Liver (tissue), 3 donors: Measurements from ENCODE around the gene AREG.

ENCODE experiments used
- HNF4A ChIP-seq, 2 donors: conservative IDR thresholded peaks; 2 replicates each; pipeline ENCODE4 v1.6.1; 2016; ENCODE audit warnings: antibody characterized with exemption in 2 of 2, mild to moderate bottlenecking in 2 of 2
- TF ChIP-seq, protein P1 (sequence below): fragments of 150-350 bp; IDR thresholded peaks from 2 replicates; pipeline ENCODE4 v1.5.1; 2017; ENCODE audit warnings: improper control_type of control experiment, low read depth, low read length; ENCODE audit not compliant: missing input control
- donor health status: healthy.
- donor health status: healthy.

DNA sequence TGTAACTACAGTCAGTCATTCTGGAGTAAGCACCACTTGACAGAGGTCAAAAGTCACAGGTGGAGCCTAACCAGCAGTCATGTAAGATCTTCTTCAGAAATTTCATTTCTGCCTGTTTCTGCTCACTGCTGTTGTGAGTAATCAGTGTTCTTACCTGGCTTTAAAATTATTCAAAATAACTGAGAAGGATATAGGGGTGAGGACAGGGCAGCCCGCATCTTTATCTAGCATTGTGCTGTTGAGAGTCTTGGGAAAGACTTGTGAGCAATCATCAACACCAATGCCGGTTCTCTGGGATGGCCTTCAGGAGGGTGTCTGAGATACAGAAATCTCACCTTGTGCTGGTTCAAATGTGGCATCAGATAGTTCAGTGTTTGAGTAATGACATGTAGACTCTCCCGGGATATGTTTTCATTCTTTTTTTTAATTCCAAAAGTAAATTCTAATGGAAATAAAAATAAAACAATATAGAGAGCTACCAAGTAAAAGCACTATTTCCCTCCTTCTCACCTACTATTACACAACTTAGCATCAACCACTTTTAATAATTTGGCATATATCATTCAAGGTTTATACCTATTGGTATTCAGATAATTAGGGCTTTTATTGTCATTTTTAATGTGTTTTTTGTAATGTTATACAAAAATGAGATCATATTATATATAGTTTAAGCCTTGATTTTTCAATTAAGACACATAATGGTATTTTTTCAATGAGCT lies 37.1 kb downstream of the AREG start:
- TF ChIP-seq, protein P1, sequence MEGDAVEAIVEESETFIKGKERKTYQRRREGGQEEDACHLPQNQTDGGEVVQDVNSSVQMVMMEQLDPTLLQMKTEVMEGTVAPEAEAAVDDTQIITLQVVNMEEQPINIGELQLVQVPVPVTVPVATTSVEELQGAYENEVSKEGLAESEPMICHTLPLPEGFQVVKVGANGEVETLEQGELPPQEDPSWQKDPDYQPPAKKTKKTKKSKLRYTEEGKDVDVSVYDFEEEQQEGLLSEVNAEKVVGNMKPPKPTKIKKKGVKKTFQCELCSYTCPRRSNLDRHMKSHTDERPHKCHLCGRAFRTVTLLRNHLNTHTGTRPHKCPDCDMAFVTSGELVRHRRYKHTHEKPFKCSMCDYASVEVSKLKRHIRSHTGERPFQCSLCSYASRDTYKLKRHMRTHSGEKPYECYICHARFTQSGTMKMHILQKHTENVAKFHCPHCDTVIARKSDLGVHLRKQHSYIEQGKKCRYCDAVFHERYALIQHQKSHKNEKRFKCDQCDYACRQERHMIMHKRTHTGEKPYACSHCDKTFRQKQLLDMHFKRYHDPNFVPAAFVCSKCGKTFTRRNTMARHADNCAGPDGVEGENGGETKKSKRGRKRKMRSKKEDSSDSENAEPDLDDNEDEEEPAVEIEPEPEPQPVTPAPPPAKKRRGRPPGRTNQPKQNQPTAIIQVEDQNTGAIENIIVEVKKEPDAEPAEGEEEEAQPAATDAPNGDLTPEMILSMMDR: no peak
- no peak for TF ChIP-seq HNF4A (conservative IDR thresholded peaks at IDR 0.05)
